Colonic mucosa (tissue), 4 donors: ENCODE results near the gene CILP. TPM values are rescaled to one million over a fixed set of nuclear protein-coding genes. Genes with fewer than 3 reads are reported as not detected.

ENCODE experiments used
- DNase-seq: peaks from one replicate; pipeline ENCODE4 v3.0.0-alpha.2; 2020
- H3K27ac ChIP-seq: fragments of 200-600 bp; one replicate; pipeline ENCODE4 v1.8.0; 2021
- H3K27me3 ChIP-seq: fragments of 200-600 bp; one replicate; pipeline ENCODE4 v1.8.0; 2021
- H3K36me3 ChIP-seq: fragments of 200-600 bp; one replicate; pipeline ENCODE4 v1.8.0; 2021
- H3K4me1 ChIP-seq: fragments of 200-600 bp; one replicate; pipeline ENCODE4 v1.8.0; 2021; ENCODE audit warnings: mild to moderate bottlenecking
- H3K4me3 ChIP-seq: fragments of 200-600 bp; one replicate; pipeline ENCODE4 v1.8.0; 2021
- H3K9ac ChIP-seq, 2 donors: one replicate each; pipeline ENCODE4 v1.7.0; 2013; ENCODE audit warnings: control low read depth in 2 of 2, low read depth in 2 of 2, low read length in 2 of 2
- H3K9me3 ChIP-seq: fragments of 200-600 bp; one replicate; pipeline ENCODE4 v1.8.0; 2021
- intact Hi-C: fragments of 100-400 bp; cut with DNase I; formaldehyde crosslinking; loops from one replicate; pipeline ENCODE4 v1.14.1; 2022
- total RNA-seq, 2 donors: library from RNA; stranded (reverse); fragmentation: NEBNext Ultra II Directional in 1 of 2; extraction: Animal tissue kit (Norgen Biotek cat#: 25700) in 1 of 2; gene quantifications; one replicate each; pipeline ENCODE4 v1.2.1, GENCODE V29; 2021
- TF ChIP-seq, protein P1 (sequence below): fragments of 200-600 bp; IDR thresholded peaks from one replicate; pipeline ENCODE4 v1.8.0; 2022; ENCODE audit warnings: antibody characterized with exemption, mild to moderate bottlenecking
- donor health status: healthy.
- donor health status: DM: no; HTN: no; CAD: no.
- donor health status: DM: no; HTN: no; CAD: no.

CILP gene
- total RNA-seq, 2 donors from 2014 or later = 3.7 to 8.7 TPM

DNA sequence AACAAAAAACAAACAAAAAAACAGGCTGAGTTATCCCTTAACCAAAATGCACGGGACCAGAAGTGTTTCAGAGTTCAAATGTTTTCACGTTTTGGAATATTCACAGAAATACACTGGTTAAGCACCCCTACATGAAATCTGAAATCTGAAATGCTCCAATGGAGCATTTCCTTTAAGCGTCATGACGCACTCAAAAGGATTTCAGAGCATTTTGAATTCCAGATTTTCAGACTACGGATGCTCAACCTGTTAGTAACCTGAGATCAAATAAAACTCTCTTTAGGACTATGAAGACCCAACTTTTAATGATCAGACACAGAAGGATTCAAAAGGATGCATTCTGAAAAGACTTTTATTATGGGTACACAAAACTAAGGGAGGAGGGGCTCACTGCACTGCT, 35.8 kb downstream of the CILP start:
- H3K36me3 ChIP-seq = peaks cover 20% of the 10 kb centered on the region
- no peaks in the 10 kb centered on the region for H3K9me3 ChIP-seq
- intact Hi-C loops = no loop called here
- no peak overlapping the region for H3K4me3 ChIP-seq
- TF ChIP-seq, protein P1, sequence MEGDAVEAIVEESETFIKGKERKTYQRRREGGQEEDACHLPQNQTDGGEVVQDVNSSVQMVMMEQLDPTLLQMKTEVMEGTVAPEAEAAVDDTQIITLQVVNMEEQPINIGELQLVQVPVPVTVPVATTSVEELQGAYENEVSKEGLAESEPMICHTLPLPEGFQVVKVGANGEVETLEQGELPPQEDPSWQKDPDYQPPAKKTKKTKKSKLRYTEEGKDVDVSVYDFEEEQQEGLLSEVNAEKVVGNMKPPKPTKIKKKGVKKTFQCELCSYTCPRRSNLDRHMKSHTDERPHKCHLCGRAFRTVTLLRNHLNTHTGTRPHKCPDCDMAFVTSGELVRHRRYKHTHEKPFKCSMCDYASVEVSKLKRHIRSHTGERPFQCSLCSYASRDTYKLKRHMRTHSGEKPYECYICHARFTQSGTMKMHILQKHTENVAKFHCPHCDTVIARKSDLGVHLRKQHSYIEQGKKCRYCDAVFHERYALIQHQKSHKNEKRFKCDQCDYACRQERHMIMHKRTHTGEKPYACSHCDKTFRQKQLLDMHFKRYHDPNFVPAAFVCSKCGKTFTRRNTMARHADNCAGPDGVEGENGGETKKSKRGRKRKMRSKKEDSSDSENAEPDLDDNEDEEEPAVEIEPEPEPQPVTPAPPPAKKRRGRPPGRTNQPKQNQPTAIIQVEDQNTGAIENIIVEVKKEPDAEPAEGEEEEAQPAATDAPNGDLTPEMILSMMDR = no peak
- no peaks in the 10 kb centered on the region for H3K27me3 ChIP-seq
- no peak overlapping the region for H3K27ac ChIP-seq
- DNase-seq = no peak
- no peaks in the 10 kb centered on the region for H3K4me1 ChIP-seq
- H3K9ac ChIP-seq = no peak overlapping the region

DNA sequence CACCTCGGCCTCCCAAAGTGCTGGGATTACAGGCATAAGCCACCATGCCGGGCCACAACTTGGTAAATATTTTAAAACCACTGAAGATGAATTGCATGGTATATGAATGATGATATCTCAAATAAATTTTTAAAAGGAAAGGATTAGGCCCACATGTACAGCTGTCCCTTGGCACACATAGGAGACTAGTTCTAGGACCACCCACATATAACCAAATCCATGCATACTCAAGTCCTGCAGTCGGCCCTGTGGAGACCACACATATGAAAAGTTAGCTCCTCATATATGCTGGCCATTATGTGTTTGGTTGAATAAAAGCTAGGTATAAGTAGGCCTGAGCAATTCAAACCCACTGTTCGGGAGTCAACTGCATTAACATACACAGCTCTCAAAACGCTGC, 36.8 kb downstream of the CILP start:
- TF ChIP-seq, protein P1 = no peak
- intact Hi-C loops = no loop called here
- no peaks in the 10 kb centered on the region for H3K27me3 ChIP-seq
- no peaks in the 10 kb centered on the region for H3K4me1 ChIP-seq
- DNase-seq = no peak
- H3K9me3 ChIP-seq = no peaks in the 10 kb centered on the region
- peaks cover 20% of the 10 kb centered on the region for H3K36me3 ChIP-seq
- H3K4me3 ChIP-seq = no peak overlapping the region
- no peak overlapping the region for H3K27ac ChIP-seq
- H3K9ac ChIP-seq = no peak overlapping the region

DNA sequence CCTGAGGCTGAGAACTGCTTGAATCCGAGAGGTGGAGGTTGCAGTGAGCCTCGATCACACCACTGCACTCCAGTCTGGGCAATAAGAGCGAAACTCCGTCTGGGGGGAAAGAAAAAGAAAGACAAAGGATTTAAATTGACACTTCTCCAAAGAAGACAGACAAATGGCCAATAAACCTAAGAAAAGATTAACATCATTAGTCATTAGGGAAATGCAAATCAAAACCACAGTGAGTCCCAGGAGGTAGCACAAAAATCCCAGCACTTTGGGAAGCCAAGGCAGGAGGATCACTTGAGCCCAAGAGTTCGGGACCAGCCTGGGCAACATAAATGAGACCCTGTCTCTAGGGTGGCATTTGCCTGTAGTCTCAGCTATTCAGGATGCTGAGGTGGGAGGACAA, 38.7 kb downstream of the CILP start:
- H3K36me3 ChIP-seq = peaks cover 10% of the 10 kb centered on the region
- H3K9ac ChIP-seq = no peak overlapping the region
- TF ChIP-seq, protein P1 = no peak
- H3K4me3 ChIP-seq = no peak overlapping the region
- no peaks in the 10 kb centered on the region for H3K27me3 ChIP-seq
- intact Hi-C loops = no loop called here
- H3K4me1 ChIP-seq = no peaks in the 10 kb centered on the region
- no peaks in the 10 kb centered on the region for H3K9me3 ChIP-seq
- H3K27ac ChIP-seq = no peak overlapping the region
- no peak for DNase-seq

DNA sequence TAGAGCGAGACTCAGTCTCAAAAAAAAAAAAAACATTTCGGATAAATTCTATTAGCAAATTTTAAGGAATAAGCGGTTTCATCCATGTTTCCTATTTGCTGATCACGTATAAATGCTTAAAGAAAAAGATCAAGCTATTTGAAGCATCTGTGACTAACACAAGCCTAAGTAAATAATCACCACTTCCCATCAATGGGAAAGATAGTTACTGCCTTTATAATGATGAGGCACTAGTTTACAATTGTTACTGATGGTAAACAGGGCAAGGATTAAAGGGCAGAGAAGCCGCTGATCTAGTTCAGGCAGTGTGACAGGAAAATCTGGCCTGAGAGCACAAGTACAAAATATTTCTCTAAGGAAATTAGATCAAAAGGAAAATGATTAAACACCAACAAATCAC, 39.8 kb downstream of the CILP start:
- Histone ChIP-seq H3K27me3 (no peaks in the 10 kb centered on the region), H3K27ac (no peak overlapping the region), H3K4me1 (no peaks in the 10 kb centered on the region), H3K9ac (no peak overlapping the region), H3K4me3 (no peak overlapping the region), H3K9me3 (no peaks in the 10 kb centered on the region), H3K36me3 (peaks cover 10% of the 10 kb centered on the region)
- DNase-seq = no peak
- TF ChIP-seq, protein P1 = no peak
- intact Hi-C loops = no loop called here

DNA sequence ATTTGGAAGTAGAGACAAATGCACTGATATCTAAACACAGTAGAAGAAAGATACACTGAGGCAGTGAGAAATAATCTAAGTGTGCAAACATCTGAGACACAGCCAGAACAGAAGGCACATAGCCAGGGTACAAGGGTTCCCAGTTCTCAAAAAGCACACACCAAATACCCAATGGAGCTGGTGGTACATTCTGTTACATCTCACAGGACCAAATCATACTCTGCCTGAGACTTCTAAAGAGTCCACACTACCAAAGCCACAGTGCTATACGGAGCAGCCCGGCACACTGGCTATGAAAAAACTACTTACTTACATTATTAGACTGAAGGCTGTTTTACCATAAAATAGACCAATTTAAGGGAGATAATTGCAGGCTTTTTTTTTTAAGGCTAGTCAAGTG, 45.4 kb downstream of the CILP start:
- TF ChIP-seq, protein P1 = no peak
- H3K4me1 ChIP-seq = no peaks in the 10 kb centered on the region
- intact Hi-C loops = no loop called here
- H3K9me3 ChIP-seq = no peaks in the 10 kb centered on the region
- H3K27ac ChIP-seq = no peak overlapping the region
- no peaks in the 10 kb centered on the region for H3K36me3 ChIP-seq
- DNase-seq = no peak
- no peak overlapping the region for H3K4me3 ChIP-seq
- H3K27me3 ChIP-seq = no peaks in the 10 kb centered on the region
- H3K9ac ChIP-seq = no peak overlapping the region

DNA sequence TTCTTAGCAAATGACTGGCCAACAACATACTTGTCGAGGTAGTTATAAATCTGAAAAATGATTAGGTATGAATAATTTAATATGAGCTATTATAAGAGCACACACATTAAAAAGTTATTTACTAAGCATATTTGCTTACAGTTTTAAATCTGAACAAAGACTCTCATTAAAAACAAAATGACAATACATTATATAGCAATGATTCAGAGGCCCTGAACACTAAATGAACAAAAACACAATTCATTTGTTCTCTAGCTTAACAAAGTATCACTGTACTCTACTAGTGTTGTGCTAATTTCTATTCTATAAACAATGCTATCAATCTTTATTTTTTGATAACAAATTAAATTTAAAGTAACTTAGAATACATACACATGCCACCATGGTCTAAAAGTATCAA, 47.1 kb downstream of the CILP start:
- no peaks in the 10 kb centered on the region for H3K9me3 ChIP-seq
- H3K27ac ChIP-seq = no peak overlapping the region
- TF ChIP-seq, protein P1 = no peak
- no peak overlapping the region for H3K9ac ChIP-seq
- H3K36me3 ChIP-seq = no peaks in the 10 kb centered on the region
- H3K4me1 ChIP-seq = no peaks in the 10 kb centered on the region
- intact Hi-C loops = no loop called here
- no peak overlapping the region for H3K4me3 ChIP-seq
- DNase-seq = no peak
- no peaks in the 10 kb centered on the region for H3K27me3 ChIP-seq
